Chondrocyte (in vitro differentiated cells): ENCODE data around the gene RNF148. TPM values are rescaled to one million over a fixed set of nuclear protein-coding genes. Genes with fewer than 3 reads are reported as not detected.

Experiments
- DNase-seq: peaks from one replicate; pipeline ENCODE4 v3.0.0; 2021; ENCODE audit warnings: mixed read lengths, low spot score
- H3K27ac Mint-ChIP-seq: one replicate; pipeline ENCODE4 v1.8.0; 2021; ENCODE audit warnings: mild to moderate bottlenecking, moderate library complexity, mixed read lengths; ENCODE audit not compliant: unreplicated experiment
- H3K27me3 Mint-ChIP-seq: 2 replicates; pipeline ENCODE4 v1.8.0; 2021; ENCODE audit warnings: low read depth, mixed read lengths
- H3K36me3 Mint-ChIP-seq: 2 replicates; pipeline ENCODE4 v1.8.0; 2021; ENCODE audit warnings: low read depth, mixed read lengths
- H3K4me1 Mint-ChIP-seq: 2 replicates; pipeline ENCODE4 v1.8.0; 2021; ENCODE audit warnings: low read depth, mild to moderate bottlenecking, mixed read lengths
- H3K4me3 Mint-ChIP-seq: one replicate; pipeline ENCODE4 v1.8.0; 2021; ENCODE audit warnings: mild to moderate bottlenecking, moderate library complexity, mixed read lengths; ENCODE audit not compliant: unreplicated experiment
- H3K9me3 Mint-ChIP-seq: 2 replicates; pipeline ENCODE4 v1.8.0; 2021; ENCODE audit warnings: low read depth, mixed read lengths
- CTCF ChIP-seq: fragments of 200-600 bp; sonication (generic); IDR thresholded peaks from 2 replicates; pipeline ENCODE4 v1.5.0; 2021; ENCODE audit warnings: antibody characterized with exemption, mild to moderate bottlenecking, moderate library complexity
- total RNA-seq: library from RNA; stranded (reverse); gene quantifications from 3 replicates; pipeline ENCODE4 v1.2.1, GENCODE V29; 2021

RNF148 gene
- total RNA-seq, 1 donor from 2014 or later = not detected

GRCh38 chr7:122672536-122672935 is 30.2 kb downstream of the RNF148 start:
- Mint-ChIP-seq H3K36me3 (no peaks in the 10 kb centered on the region), H3K27ac (no peak overlapping the region), H3K27me3 (no peaks in the 10 kb centered on the region), H3K9me3 (peaks cover 5% of the 10 kb centered on the region), H3K4me1 (peaks cover 8% of the 10 kb centered on the region), H3K4me3 (no peak overlapping the region)
- TF ChIP-seq CTCF = no peak
- no peak for DNase-seq

- Mint-ChIP-seq H3K4me1 (no peaks in the 10 kb centered on the region), H3K27ac (no peak overlapping the region), H3K27me3 (peaks cover 2% of the 10 kb centered on the region), H3K36me3 (no peaks in the 10 kb centered on the region), H3K9me3 (peaks cover 3% of the 10 kb centered on the region), H3K4me3 (no peak overlapping the region)
- no peak for TF ChIP-seq CTCF
- DNase-seq = no peak
Measured at GRCh38 chr7:122663733-122664132, 39.0 kb downstream of the RNF148 start.

- H3K36me3 Mint-ChIP-seq = no peaks in the 10 kb centered on the region
- no peak overlapping the region for H3K27ac Mint-ChIP-seq
- TF ChIP-seq CTCF = no peak
- DNase-seq = no peak
- H3K4me1 Mint-ChIP-seq = no peaks in the 10 kb centered on the region
- peaks cover 2% of the 10 kb centered on the region for H3K9me3 Mint-ChIP-seq
- no peak overlapping the region for H3K4me3 Mint-ChIP-seq
- peaks cover 2% of the 10 kb centered on the region for H3K27me3 Mint-ChIP-seq
Measured at GRCh38 chr7:122658856-122659255, 43.9 kb downstream of the RNF148 start.

- Mint-ChIP-seq H3K9me3 (peaks cover 2% of the 10 kb centered on the region), H3K36me3 (no peaks in the 10 kb centered on the region), H3K27ac (no peak overlapping the region), H3K27me3 (peaks cover 4% of the 10 kb centered on the region), H3K4me1 (no peaks in the 10 kb centered on the region), H3K4me3 (no peak overlapping the region)
- no peak for DNase-seq
- TF ChIP-seq CTCF = no peak
Measured at GRCh38 chr7:122653685-122654084, 49.0 kb downstream of the RNF148 start.

GRCh38 chr7:122652876-122653275 is 49.8 kb downstream of the RNF148 start:
- no peak for DNase-seq
- TF ChIP-seq CTCF = no peak
- H3K9me3 Mint-ChIP-seq = peaks cover 2% of the 10 kb centered on the region
- H3K4me3 Mint-ChIP-seq = no peak overlapping the region
- no peaks in the 10 kb centered on the region for H3K4me1 Mint-ChIP-seq
- H3K27ac Mint-ChIP-seq = no peak overlapping the region
- H3K27me3 Mint-ChIP-seq = peaks cover 4% of the 10 kb centered on the region
- H3K36me3 Mint-ChIP-seq = no peaks in the 10 kb centered on the region

Other genes with a start within 250 kb of the RNF148 start
- gene RNF133, start 3.8 kb downstream of the RNF148 start, total RNA-seq = not detected in 3 replicates
- 0.32 to 1.7 TPM (median 0.41 TPM) in 3 replicates for gene CADPS2, start 183.5 kb upstream of the RNF148 start, total RNA-seq